Tibial nerve (tissue), 3 donors: ENCODE data around the gene LCN2.

ENCODE experiments used
- CTCF ChIP-seq, 5 experiments: fragments of 200-600 bp in 3 of 5; fragments of 450-650 bp in 2 of 5; sonication (generic) in 3 of 5; IDR thresholded peaks; one replicate each; pipeline ENCODE4 v1.5.1; 2016 to 2019; ENCODE audit warnings: antibody characterized with exemption in 5 of 5, mild to moderate bottlenecking in 3 of 5, moderate library complexity in 2 of 5
- POLR2A ChIP-seq, 2 donors: fragments of 450-650 bp; IDR thresholded peaks; one replicate each; pipeline ENCODE4 v1.6.1; 2017; ENCODE audit warnings: antibody characterized with exemption in 2 of 2, mild to moderate bottlenecking in 2 of 2, moderate library complexity in 2 of 2

GRCh38 chr9:128102861-128103588 is 46.2 kb upstream of the LCN2 start:
- TF ChIP-seq CTCF (IDR thresholded peaks at IDR 0.05) (no peak), POLR2A (IDR thresholded peaks at IDR 0.05) (no peak)
